Measurements from ENCODE around the gene NFASC. TPM values are rescaled to one million over a fixed set of nuclear protein-coding genes. Genes with fewer than 3 reads are reported as not detected.

The NFASC gene
- total RNA-seq, 2 experiments from 2014 or later: not detected

GRCh38 chr1:204935155-204935554 is 64.5 kb downstream of the NFASC start:
- H3K4me3 Mint-ChIP-seq: no peak overlapping the region
- ATAC-seq (ENCODE audit: poor library complexity) (no peak), DNase-seq (no peak)
- Histone ChIP-seq H3K9me3 (ENCODE audit: control insufficient read depth in 1 of 2, insufficient read depth in 1 of 2, low read length in 2 of 2) (no peaks in the 10 kb centered on the region), H3K27ac (ENCODE audit: low read depth in 1 of 2, low read length in 2 of 2) (no peak overlapping the region), H3K27me3 (ENCODE audit: control insufficient read depth in 1 of 2, insufficient read depth in 2 of 2, low read length in 2 of 2) (peaks cover 0 to 7% of the 10 kb centered on the region in 2 experiments), H3K36me3 (ENCODE audit: insufficient read depth, low read length) (no peaks in the 10 kb centered on the region), H3K4me3 (ENCODE audit: low read length) (no peak overlapping the region), H3K4me1 (ENCODE audit: insufficient read depth, low read length) (no peaks in the 10 kb centered on the region)
- intact Hi-C loops (cut with DNase I, micrococcal nuclease): no loop called here
- no peaks in the 10 kb centered on the region for H3K4me1 Mint-ChIP-seq (ENCODE audit: low read depth)
- peaks cover 10% of the 10 kb centered on the region for H3K27me3 Mint-ChIP-seq
- no peak for TF ChIP-seq CTCF (IDR thresholded peaks at IDR 0.05)
- no peaks in the 10 kb centered on the region for H3K36me3 Mint-ChIP-seq (ENCODE audit: low read depth)
- H3K9me3 Mint-ChIP-seq: no peaks in the 10 kb centered on the region
- ChIA-PET CTCF (no interaction called here), POLR2A (no interaction called here)
- no peak overlapping the region for H3K27ac Mint-ChIP-seq

DNA sequence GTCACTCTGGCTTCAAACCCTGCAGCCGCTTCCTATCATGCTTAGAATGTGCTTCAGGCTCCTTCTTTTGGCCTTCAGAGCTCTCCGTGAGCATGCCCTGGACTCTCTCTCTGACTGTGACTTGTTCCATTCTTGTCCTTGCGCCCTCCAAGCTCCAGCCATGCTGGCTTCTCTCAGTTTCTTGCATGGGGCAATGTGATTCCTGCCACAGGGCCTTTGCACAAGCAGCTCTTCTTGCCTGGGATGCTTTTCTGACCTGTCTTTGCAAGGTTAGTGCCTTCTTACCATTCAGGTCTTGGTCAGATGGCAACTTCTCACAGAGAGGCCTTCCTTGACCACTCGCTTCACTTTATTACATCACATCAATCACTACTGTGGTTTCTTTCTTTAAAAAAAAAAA is 66.1 kb downstream of the NFASC start:
- H3K27ac ChIP-seq (ENCODE audit: low read depth in 1 of 2, low read length in 2 of 2): no peak overlapping the region
- ChIA-PET POLR2A (no interaction called here), CTCF (no interaction called here)
- Mint-ChIP-seq H3K27ac (no peak overlapping the region), H3K4me3 (no peak overlapping the region), H3K27me3 (peaks cover 10% of the 10 kb centered on the region), H3K4me1 (ENCODE audit: low read depth) (no peaks in the 10 kb centered on the region), H3K9me3 (no peaks in the 10 kb centered on the region), H3K36me3 (ENCODE audit: low read depth) (no peaks in the 10 kb centered on the region)
- intact Hi-C loops (cut with DNase I, micrococcal nuclease): no loop called here
- no peak overlapping the region for H3K4me3 ChIP-seq (ENCODE audit: low read length)
- ATAC-seq (ENCODE audit: poor library complexity): no peak
- TF ChIP-seq CTCF (IDR thresholded peaks at IDR 0.05): no peak
- H3K9me3 ChIP-seq (ENCODE audit: control insufficient read depth in 1 of 2, insufficient read depth in 1 of 2, low read length in 2 of 2): no peaks in the 10 kb centered on the region
- no peaks in the 10 kb centered on the region for H3K4me1 ChIP-seq (ENCODE audit: insufficient read depth, low read length)
- H3K36me3 ChIP-seq (ENCODE audit: insufficient read depth, low read length): no peaks in the 10 kb centered on the region
- peaks cover 0 to 6% of the 10 kb centered on the region in 2 experiments for H3K27me3 ChIP-seq (ENCODE audit: control insufficient read depth in 1 of 2, insufficient read depth in 2 of 2, low read length in 2 of 2)
- DNase-seq: no peak

- Histone ChIP-seq H3K9me3 (ENCODE audit: control insufficient read depth in 1 of 2, insufficient read depth in 1 of 2, low read length in 2 of 2) (no peaks in the 10 kb centered on the region), H3K4me1 (ENCODE audit: insufficient read depth, low read length) (no peaks in the 10 kb centered on the region), H3K36me3 (ENCODE audit: insufficient read depth, low read length) (no peaks in the 10 kb centered on the region), H3K27me3 (ENCODE audit: control insufficient read depth in 1 of 2, insufficient read depth in 2 of 2, low read length in 2 of 2) (peaks cover 0 to 3% of the 10 kb centered on the region in 2 experiments), H3K4me3 (ENCODE audit: low read length) (no peak overlapping the region), H3K27ac (ENCODE audit: low read depth in 1 of 2, low read length in 2 of 2) (no peak overlapping the region)
- H3K9me3 Mint-ChIP-seq: no peaks in the 10 kb centered on the region
- intact Hi-C loops (cut with DNase I, micrococcal nuclease): no loop called here
- H3K27me3 Mint-ChIP-seq: peaks cover 14% of the 10 kb centered on the region
- no peaks in the 10 kb centered on the region for H3K4me1 Mint-ChIP-seq (ENCODE audit: low read depth)
- no peak for TF ChIP-seq CTCF (IDR thresholded peaks at IDR 0.05)
- ATAC-seq (ENCODE audit: poor library complexity): no peak
- no peaks in the 10 kb centered on the region for H3K36me3 Mint-ChIP-seq (ENCODE audit: low read depth)
- no peak overlapping the region for H3K4me3 Mint-ChIP-seq
- ChIA-PET CTCF (no interaction called here), POLR2A (no interaction called here)
- no peak overlapping the region for H3K27ac Mint-ChIP-seq
- no peak for DNase-seq
Observed at GRCh38 chr1:204937901-204938300, 67.2 kb downstream of the NFASC start.
